Testis (tissue), 3 donors: ENCODE results near the gene EVX2. TPM values are rescaled to one million over a fixed set of nuclear protein-coding genes. Genes with fewer than 3 reads are reported as not detected.
A peak's percentile ranks its signal among the peaks of the same experiment; 100 is the strongest.

Source experiments
- DNase-seq: peaks from one replicate; pipeline ENCODE4 v3.0.0-alpha.2; 2019
- H3K27ac ChIP-seq, 2 donors: fragments of 200-600 bp; sonication (generic); one replicate each; pipeline ENCODE4 v1.5.1; 2019
- H3K27me3 ChIP-seq: fragments of 200-600 bp; sonication (generic); one replicate; pipeline ENCODE4 v1.5.1; 2019
- H3K36me3 ChIP-seq: fragments of 200-600 bp; sonication (generic); one replicate; pipeline ENCODE4 v1.5.1; 2017; ENCODE audit warnings: low read depth; ENCODE audit errors: missing control alignments
- H3K4me1 ChIP-seq: fragments of 200-600 bp; sonication (generic); one replicate; pipeline ENCODE4 v1.5.1; 2019
- H3K4me3 ChIP-seq, 2 donors: fragments of 200-600 bp; sonication (generic); one replicate each; pipeline ENCODE4 v1.5.1; 2017 to 2019
- H3K9me3 ChIP-seq: fragments of 200-600 bp; sonication (generic); one replicate; pipeline ENCODE4 v1.5.1; 2017
- POLR2A ChIP-seq: fragments of 450-650 bp; IDR thresholded peaks from one replicate; pipeline ENCODE4 v1.6.1; 2017; ENCODE audit warnings: antibody characterized with exemption, mild to moderate bottlenecking, moderate library complexity
- WGBS, 2 donors: methylation state at CpG; one replicate each; pipeline ENCODE4 v1.1.5; 2018; 5-methylcytosine and 5-hydroxymethylcytosine counted together
- intact Hi-C: fragments of 100-400 bp; cut with DNase I; formaldehyde crosslinking; loops from one replicate; pipeline ENCODE4 v1.15.1; 2023; ENCODE audit warnings: low total_unique reads
- polyA plus RNA-seq: library from polyadenylated mRNA; stranded (reverse); fragments of 350-450 nt; fragmentation: Illumina TruSeq; extraction: RNeasy Lipid Tissue Mini Kit (QIAGEN cat#74804); gene quantifications from one replicate; pipeline ENCODE4 v1.2.3, GENCODE V29; 2014; ENCODE audit warnings: low read depth, low replicate concordance; ENCODE audit not compliant: insufficient read depth
- total RNA-seq, 2 donors: library from RNA; depleted of rRNA; stranded (reverse); fragments of >200 nt; gene quantifications; one replicate each; pipeline ENCODE4 v1.2.3, GENCODE V29; 2016
- TF ChIP-seq, protein P1 (sequence below), 3 experiments: fragments of 450-650 bp in 2 of 3; fragments of 200-600 bp in 1 of 3; sonication (generic) in 1 of 3; IDR thresholded peaks; one replicate each; pipeline ENCODE4 v1.5.1; 2016 to 2019; ENCODE audit warnings: antibody characterized with exemption in 3 of 3, mild to moderate bottlenecking in 2 of 3, moderate library complexity in 1 of 3

The EVX2 gene
- total and polyA plus RNA-seq, 3 donors from 2014 or later, result 1.5 to 3.1 (median 2.3) TPM

DNA sequence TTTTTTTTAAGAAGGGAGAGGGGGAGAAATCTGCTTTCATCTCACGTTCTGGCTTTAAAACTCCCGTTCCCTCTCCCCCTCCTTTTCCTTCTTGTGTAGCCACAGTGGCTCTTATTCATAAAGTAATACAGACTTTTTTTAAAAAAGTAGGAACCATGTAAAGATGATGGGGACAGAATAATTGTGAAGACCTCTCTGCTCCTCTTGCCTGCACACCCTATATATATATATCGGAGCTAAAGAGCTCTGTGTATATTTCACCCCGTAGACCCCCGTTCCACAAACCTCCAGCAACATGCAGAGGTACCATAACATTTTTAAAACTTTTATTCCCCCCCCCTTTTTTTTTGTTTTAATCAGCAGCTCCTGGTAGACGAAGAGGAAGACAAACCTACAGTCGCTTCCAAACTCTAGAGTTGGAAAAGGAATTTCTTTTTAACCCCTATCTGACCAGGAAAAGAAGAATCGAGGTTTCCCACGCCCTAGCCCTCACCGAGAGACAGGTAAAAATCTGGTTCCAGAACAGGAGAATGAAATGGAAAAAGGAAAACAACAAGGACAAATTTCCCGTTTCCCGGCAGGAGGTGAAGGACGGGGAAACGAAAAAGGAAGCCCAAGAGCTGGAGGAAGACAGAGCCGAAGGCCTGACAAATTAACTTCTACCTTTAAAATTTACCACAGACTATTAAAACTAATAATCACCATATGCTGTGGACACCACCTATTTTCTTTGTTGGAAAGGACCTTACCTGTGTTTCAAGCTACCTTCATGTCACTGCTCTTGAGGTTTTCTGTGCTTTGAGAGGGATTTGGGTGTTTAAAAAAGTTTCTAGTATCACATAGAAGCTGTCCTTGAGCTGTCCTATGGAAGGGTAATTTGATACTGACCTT, 47.4 kb upstream of the EVX2 start:
- Histone ChIP-seq H3K27ac (peak overlapping the region; percentile 93 to 98), H3K27me3 (no peaks in the 10 kb centered on the region), H3K4me1 (peaks cover 25% of the 10 kb centered on the region), H3K9me3 (no peaks in the 10 kb centered on the region), H3K4me3 (peak overlapping the region; percentile 81 to 85), H3K36me3 (no peaks in the 10 kb centered on the region)
- intact Hi-C loops, result loop anchor here (5.0 kb wide), 1 partner anchor 506 kb away; no protein-coding TSS in a partner anchor
- WGBS, 2 donors, result 10 to 12% methylated on average over 15 of the region's 15 CpGs
- TF ChIP-seq, protein P1, sequence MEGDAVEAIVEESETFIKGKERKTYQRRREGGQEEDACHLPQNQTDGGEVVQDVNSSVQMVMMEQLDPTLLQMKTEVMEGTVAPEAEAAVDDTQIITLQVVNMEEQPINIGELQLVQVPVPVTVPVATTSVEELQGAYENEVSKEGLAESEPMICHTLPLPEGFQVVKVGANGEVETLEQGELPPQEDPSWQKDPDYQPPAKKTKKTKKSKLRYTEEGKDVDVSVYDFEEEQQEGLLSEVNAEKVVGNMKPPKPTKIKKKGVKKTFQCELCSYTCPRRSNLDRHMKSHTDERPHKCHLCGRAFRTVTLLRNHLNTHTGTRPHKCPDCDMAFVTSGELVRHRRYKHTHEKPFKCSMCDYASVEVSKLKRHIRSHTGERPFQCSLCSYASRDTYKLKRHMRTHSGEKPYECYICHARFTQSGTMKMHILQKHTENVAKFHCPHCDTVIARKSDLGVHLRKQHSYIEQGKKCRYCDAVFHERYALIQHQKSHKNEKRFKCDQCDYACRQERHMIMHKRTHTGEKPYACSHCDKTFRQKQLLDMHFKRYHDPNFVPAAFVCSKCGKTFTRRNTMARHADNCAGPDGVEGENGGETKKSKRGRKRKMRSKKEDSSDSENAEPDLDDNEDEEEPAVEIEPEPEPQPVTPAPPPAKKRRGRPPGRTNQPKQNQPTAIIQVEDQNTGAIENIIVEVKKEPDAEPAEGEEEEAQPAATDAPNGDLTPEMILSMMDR (IDR thresholded peaks at IDR 0.05), result no peak
- TF ChIP-seq POLR2A, result no peak
- no peak for DNase-seq

DNA sequence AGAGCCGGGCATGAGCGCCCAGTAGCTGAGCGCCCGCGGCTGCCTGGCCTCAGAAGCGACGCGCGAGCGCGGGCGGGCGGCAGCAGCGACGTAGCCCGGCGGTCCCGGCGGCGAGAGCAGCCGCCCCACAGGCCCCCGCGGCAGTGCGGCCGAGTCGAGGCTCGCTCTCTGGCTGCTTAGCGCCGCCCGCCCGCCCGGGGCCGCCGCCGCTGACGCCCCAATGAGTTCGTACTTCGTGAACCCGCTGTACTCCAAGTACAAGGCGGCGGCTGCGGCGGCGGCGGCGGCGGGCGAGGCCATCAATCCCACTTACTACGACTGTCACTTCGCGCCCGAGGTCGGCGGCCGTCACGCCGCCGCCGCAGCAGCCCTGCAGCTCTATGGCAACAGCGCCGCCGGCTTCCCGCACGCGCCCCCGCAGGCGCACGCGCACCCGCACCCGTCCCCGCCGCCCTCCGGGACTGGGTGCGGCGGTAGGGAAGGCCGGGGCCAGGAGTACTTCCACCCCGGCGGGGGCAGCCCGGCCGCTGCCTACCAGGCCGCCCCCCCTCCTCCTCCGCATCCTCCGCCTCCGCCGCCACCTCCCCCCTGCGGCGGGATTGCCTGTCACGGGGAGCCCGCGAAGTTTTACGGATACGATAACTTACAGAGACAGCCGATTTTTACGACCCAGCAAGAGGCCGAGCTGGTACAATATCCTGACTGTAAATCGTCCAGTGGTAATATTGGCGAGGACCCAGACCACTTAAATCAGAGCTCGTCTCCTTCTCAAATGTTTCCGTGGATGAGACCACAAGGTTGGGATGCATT, 46.6 kb upstream of the EVX2 start:
- Histone ChIP-seq H3K9me3 (no peaks in the 10 kb centered on the region), H3K27ac (peak overlapping the region; percentile 93 to 98), H3K27me3 (no peaks in the 10 kb centered on the region), H3K4me1 (peaks cover 21% of the 10 kb centered on the region), H3K4me3 (peak overlapping the region; percentile 81 to 85), H3K36me3 (no peaks in the 10 kb centered on the region)
- no peak for TF ChIP-seq POLR2A
- TF ChIP-seq, protein P1 (IDR thresholded peaks at IDR 0.05), result no peak
- DNase-seq, result peak; percentile 74
- intact Hi-C loops, result loop anchor here (5.0 kb wide), 1 partner anchor 507 kb away; no protein-coding TSS in a partner anchor
- WGBS, 2 donors, result 1 to 2% methylated on average over 8 to 39 of the region's 100 CpGs

DNA sequence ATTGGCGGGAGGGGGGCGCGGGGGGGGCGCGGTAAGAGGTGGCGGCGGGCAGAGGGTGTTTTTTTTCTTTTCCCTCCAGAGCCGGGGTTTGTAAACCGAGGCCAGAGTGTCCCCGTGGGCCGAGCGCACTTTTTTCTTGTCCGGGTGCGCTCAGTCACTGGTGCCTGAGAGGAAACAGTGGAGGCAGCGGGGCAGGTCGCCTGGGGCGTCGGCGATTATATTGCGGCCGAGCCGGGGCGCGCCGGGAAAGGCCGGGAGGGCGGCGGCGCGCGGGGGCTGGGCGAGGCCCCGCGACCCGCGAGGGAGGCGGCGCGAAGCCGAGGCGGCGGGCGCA, 46.0 kb upstream of the EVX2 start:
- no peaks in the 10 kb centered on the region for H3K27me3 ChIP-seq
- peaks cover 15% of the 10 kb centered on the region for H3K4me1 ChIP-seq
- intact Hi-C loops, result loop anchor here (5.0 to 10.0 kb wide), 2 partner anchors 508 to 1025 kb away; no protein-coding TSS in a partner anchor
- H3K36me3 ChIP-seq, result no peaks in the 10 kb centered on the region
- H3K27ac ChIP-seq, result peak overlapping the region; percentile 93 to 98
- no peak for TF ChIP-seq POLR2A
- TF ChIP-seq, protein P1 (IDR thresholded peaks at IDR 0.05), result no peak
- 0% methylated on average over 32 of the region's 43 CpGs; no CpG with 5 or more reads in 1 of the 2 donors for WGBS, 2 donors
- no peak for DNase-seq
- H3K4me3 ChIP-seq, result peak overlapping the region; percentile 81 to 85
- H3K9me3 ChIP-seq, result no peaks in the 10 kb centered on the region

DNA sequence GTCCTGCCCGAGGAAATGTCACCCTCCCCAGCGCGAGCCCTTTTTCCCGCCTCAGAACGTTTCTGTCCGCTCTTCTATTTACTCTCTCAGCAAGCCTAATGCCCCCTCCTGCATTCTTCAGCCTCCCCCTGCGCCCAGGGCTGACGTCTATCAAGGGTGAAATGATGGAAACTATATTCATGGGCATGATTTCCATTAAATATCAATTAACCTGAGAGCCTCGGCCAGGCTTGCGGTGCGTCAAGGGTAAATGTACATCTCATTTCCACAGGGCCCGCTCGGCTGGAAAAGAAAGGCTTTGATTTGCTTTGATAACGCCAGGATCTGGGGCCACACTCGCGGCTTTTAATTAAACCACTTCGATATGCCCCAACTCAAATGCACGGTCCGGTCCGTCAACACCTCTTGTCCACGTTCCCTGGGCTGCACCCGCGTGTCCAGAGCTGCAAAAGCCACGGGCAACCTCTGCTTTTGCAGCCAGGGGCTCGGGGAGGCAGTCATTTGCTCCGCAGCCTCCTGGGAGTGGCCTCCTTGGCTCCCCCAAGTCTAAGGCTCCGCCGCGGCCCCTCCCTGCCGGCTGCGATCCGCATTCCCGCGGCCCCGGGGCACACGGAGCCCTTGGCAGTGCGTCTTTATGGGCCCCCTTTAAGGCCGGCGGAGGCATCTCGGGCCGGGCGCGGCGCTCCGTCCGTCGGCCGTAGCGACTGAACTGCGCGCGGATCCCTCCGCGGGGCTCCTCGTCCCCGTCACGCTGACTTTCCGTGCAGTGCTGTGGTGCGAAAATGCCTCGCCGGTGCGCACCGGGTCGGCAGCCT, 45.4 kb upstream of the EVX2 start, which contains the start of gene HOXD8:
HOXD8 (plus strand) TSS at position 724 of the 815 bp plus-strand sequence. CDS start 662 bp downstream, outside the sequence.
- Histone ChIP-seq H3K9me3 (no peaks in the 10 kb centered on the region), H3K36me3 (no peaks in the 10 kb centered on the region), H3K4me1 (peaks cover 12% of the 10 kb centered on the region), H3K4me3 (peak within 1 kb of the TSS; percentile 81 to 85), H3K27ac (peak within 1 kb of the TSS; percentile 93 to 98), H3K27me3 (no peaks in the 10 kb centered on the region)
- WGBS, 2 donors, result 1% methylated on average over 28 to 40 of the region's 64 CpGs
- intact Hi-C loops, result loop anchor here (10.0 kb wide), 1 partner anchor 1026 kb away; no protein-coding TSS in a partner anchor
- peak; percentile 91 for DNase-seq
- TF ChIP-seq, protein P1 (IDR thresholded peaks at IDR 0.05), result peak in 1 of 3 experiments; percentile 12
- peak; percentile 44 for TF ChIP-seq POLR2A
